ENCODE results near the gene KDM4C.
"Not testable (repeated sequence)": the region's sequence is repeated elsewhere in the genome, so short reads cannot be mapped to it uniquely, and the experiment has no call there.

The KDM4C gene

GRCh38 chr9:6764523-6764922, 6.8 kb downstream of the KDM4C start:
- DNase-seq: no peak

- DNase-seq: no peak
Observed at GRCh38 chr9:6764950-6765349, 7.2 kb downstream of the KDM4C start.

DNA sequence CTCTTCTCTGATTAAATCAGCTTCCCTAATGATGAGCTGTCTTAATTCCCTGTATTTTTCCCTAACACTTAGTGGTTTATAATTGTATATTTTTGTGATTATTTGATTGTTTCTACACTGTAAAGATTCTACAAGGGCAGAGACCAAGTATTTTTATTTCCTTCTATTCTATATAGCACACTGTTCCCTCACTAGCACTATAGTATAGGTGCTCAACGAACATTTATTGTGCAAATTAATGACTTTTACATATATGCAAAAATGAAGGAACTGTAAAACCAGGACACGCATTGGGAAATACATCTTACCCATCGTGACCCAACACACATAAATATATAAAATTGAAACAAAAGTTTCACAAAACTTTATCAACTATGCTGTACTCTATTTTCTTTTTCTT, 7.6 kb downstream of the KDM4C start:
- no peak for DNase-seq

- DNase-seq: no peak
Observed at GRCh38 chr9:6766606-6767005, 8.8 kb downstream of the KDM4C start.

GRCh38 chr9:6768587-6768986, 10.8 kb downstream of the KDM4C start:
- not testable (repeated sequence) for DNase-seq

- no peak for DNase-seq
Observed at GRCh38 chr9:6771722-6772121, 13.9 kb downstream of the KDM4C start.

- no peak for DNase-seq
Observed at GRCh38 chr9:6777213-6777902, 19.6 kb downstream of the KDM4C start.

DNA sequence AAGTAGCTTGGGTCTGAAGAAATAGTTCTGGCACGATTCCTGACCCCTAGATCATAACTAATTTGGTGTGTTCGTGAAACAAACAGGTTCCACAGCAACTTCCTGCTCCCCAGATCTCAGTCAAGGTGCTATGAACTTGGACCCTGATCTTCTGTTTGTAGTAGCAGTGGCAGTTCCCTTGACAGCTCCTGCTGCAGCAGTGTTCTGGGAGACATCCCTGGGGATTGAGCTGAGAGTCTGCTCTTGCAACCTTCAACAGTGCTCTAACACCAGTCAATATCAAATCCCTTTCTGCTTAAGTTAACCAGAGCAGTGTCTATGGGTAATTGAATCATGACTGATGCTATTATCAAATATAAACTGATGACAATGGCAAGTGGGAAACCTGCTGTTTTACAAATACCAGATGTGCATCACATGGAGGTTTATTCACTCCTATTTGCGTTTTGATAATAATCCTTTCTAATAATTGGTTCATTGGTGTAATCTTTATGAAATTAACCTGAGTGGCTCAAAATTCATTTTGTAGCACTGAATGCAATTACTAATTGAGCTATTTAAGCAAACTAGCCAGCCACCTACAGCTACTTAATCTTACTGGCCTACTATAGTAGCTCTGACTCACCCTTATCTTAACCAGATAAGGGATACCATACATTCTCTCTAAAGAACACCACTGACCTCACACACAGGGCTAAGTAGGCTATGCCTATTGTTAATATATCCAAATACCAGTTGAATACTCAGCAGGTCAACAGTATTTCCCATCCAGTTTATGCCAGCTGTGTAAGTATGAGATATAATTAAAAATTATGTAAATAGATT, 21.9 kb downstream of the KDM4C start:
- DNase-seq: no peak

DNA sequence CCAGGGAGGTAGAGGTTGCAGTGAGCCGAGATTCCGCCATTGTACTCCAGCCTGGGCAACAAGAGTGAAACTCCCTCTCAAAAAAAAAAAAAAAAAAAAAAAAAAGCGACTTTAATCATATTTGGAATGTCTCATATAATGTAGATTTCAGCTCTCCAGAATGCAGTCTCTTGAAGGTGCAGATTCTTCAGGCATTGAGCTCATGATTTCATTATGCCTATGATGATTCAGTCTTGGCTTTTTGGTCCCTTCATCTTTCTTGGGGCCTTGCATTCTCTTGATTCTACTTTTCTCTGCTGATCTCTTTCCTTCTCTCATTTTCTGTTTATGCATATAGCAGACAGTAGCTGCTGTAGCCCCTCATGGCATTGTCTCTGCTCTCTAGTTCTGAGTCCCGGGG, 22.9 kb downstream of the KDM4C start:
- no peak for DNase-seq

- no peak for DNase-seq
Observed at GRCh38 chr9:6781476-6781875, 23.7 kb downstream of the KDM4C start.

DNA sequence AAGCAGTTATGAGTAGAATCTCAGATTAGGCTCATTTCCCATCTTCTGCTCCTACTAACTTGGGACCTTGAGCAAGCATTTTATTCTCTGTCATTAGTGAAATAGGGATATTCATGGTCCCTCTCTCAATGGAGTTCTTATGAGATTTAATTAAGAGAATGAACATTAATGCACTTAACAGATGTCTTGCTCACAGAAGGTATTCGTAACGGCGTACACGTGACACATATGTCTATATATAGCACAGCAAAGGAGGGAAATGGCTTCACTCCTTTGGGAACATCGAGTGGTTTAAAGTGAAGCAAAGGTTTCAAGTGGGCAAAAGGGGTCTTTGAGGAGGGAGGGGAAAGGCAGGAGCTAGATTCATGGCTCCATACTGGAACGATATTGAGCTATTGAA, 24.6 kb downstream of the KDM4C start:
- no peak for DNase-seq

- no peak for DNase-seq
Observed at GRCh38 chr9:6782981-6783380, 25.2 kb downstream of the KDM4C start.

GRCh38 chr9:6783753-6784152, 26.0 kb downstream of the KDM4C start:
- no peak for DNase-seq

DNA sequence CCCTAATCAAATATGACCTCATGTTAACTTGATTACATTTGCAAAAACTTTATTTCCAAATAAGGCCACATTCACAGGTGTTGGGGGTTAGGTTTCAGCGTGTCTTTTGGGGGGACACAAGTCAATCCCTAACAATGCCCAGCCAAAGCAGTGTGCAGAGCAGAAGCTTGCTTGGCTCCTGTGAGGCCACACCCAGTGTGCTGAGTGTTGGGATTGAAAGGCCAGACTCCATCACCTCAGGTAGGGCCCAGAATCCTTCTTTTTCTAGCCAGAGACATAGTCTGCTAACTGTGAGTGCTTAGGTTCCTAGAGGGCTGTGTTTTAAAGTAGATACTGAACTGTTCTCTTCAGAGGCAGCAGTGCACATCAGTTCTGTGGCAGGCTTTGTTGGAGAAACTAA, 27.9 kb downstream of the KDM4C start:
- DNase-seq: no peak

DNA sequence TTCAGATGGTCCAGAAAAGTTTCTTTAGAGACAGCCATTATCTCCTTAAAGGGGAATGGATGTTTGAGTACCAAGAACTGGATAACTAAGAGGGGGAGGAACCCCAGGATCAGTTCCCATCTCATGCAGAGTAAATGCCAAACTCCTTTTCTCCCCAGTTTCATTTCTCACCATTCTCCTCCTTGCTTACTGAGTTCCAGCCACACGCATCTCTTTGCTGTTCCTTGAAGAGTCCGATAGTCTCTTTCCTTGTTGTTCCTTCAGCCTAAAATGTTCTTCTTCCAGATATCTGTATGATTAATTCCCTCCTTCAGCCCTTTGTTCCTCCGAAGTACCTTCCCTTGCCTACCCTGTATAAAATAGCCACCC, 30.0 kb downstream of the KDM4C start:
- no peak for DNase-seq

DNA sequence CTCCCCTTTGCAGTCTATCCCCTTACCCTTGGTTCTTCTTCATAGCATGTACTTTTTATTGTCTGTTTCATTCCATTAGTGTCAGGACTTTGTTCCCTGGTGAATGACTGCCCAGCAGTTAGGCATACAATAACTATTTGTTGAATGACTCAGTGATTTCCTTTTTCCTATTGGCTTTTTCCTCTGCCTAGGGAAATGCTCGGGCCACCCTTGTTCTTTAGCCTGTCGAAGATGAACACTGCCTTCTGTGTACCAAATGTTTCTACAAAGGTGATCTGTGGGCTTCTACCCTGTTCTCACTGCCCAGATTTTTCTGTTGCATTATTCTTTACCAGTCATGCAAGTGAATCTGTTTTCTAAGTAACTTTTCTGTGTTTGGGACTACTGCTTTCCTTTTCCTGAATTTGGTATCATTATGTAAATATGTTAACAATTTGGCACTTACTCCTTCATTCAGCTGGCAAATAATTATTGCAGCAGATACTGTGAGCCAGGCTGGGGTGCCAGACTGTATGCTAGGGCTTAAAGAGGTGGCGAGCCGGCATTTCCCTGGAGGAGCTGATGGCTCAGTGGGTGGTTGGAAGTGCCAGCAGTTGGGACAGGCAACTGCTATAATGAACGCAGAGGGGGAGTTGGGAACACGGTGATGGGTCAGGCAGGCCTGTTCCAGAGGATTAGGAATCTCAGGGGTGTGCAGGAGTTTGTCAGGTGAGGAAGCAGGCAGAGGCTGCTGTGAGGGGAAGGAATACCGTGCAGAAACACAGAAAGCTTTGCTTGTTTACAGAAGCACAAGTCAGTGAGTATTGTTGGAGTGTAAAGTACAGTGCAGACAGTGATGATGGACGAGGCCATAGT, 30.6 kb downstream of the KDM4C start:
- DNase-seq: no peak

DNA sequence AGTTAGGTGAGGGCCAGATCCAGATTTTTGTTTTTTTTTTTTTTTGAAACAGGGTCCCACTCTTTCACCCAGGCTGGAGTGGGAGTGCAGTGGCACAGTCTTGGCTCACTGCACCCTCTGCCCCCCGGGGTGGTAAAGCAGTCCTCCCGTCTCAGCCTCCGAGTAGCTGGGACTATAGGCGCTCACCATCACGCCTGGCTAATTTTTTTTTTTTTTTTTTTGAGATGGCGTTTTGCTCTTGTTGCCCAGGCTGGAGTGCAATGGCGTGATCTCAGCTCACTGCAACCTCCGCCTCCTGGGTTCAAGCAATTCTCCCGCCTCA, 31.2 kb downstream of the KDM4C start:
- not testable (repeated sequence) for DNase-seq

- DNase-seq: no peak
Observed at GRCh38 chr9:6790866-6791265, 33.1 kb downstream of the KDM4C start.

- DNase-seq: no peak
Observed at GRCh38 chr9:6793203-6793602, 35.4 kb downstream of the KDM4C start.

GRCh38 chr9:6794936-6795335, 37.2 kb downstream of the KDM4C start:
- no peak for DNase-seq

DNA sequence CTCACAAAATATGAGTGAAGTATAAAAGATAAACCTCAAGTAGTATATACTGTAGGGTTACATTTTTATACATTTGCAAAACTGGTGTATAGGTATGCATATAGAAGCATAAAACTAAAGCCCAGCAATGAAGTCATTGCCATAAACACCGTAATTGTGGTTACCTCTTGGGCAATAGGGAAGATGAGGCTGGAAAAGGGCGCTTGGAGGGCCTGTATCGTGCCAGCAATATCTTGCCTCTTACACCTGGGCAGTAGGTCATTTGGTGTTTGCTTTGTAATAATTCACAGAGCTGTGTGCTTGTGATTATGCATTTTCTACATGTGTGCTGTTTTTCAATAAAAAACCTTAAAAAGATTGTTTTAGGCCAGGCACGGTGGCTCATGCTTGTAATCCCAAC, 45.2 kb downstream of the KDM4C start:
- no peak for DNase-seq

GRCh38 chr9:6805532-6805931, 47.8 kb downstream of the KDM4C start:
- DNase-seq: no peak

- DNase-seq: not testable (repeated sequence)
Observed at GRCh38 chr9:6806318-6806717, 48.5 kb downstream of the KDM4C start.

DNA sequence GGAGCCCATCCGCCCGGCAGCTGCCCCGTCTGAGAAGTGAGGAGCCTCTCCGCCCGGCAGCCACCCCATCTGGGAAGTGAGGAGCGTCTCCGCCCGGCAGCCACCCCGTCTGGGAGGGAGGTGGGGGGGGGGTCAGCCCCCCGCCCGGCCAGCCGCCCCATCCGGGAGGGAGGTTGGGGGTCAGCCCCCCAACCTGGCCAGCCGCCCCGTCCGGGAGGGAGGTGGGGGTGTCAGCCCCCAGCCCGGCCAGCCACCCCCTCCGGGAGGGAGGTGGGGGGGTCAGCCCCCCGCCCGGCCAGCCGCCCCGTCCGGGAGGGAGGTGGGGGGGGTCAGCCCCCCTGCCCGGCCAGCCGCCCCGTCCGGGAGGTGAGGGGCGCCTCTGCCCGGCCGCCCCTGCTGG, 49.9 kb downstream of the KDM4C start:
- DNase-seq: not testable (repeated sequence)

Data from activated CD4-positive, alpha-beta T cell treated with anti-CD3 and anti-CD28 coated beads, Interleukin-2, Interleukin-6, amounts not matched to agents 100 ng/mL and 50 ng/mL, durations not matched to agents 16 hours and 8 hours (primary cell).